T-helper 1 cell (primary cell): ENCODE data around the gene CSF3.

Experiments used
- DNase-seq, 5 donors: peaks; one replicate each; pipeline ENCODE4 v3.0.0-alpha.2; 2012 to 2020
- total RNA-seq, 4 donors: gene quantifications; one replicate each; lab custom pipeline; 2026; lab: John Stamatoyannopoulos, UW

Gene CSF3
- 0 to 0.12 (median 0) reads per million in 4 donors for total RNA-seq

- DNase-seq = no peak
Measured at GRCh38 chr17:40015005-40015997, at the start of gene CSF3. Gene CSF3, plus strand, starts transcription at chr17:40015440. Its CDS starts 35 bp downstream, at chr17:40015475.

- no peak for DNase-seq
Measured at GRCh38 chr17:39966771-39967170, 48.5 kb upstream of the CSF3 start.

- no peak for DNase-seq
Measured at GRCh38 chr17:39968761-39969160, 46.5 kb upstream of the CSF3 start.

DNA sequence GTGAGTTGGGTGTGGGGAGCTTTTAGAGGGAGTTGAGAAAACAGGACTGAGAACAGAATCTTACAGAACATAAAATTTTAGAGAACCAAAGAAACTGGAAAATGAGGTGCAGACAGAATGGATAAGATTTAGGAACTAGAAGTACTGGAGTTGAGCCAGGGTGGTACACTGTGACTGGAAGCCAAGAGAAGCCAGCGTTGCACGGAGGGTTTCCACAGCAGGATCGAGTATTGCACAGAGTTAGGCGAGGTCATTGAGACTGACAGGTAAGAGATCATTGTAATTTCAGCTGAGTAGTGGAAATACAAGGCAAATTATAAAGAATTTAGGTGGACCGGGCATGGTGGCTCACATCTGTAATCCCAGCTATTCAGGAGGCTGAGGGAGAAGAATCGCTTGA, 45.9 kb upstream of the CSF3 start:
- DNase-seq = no peak

DNA sequence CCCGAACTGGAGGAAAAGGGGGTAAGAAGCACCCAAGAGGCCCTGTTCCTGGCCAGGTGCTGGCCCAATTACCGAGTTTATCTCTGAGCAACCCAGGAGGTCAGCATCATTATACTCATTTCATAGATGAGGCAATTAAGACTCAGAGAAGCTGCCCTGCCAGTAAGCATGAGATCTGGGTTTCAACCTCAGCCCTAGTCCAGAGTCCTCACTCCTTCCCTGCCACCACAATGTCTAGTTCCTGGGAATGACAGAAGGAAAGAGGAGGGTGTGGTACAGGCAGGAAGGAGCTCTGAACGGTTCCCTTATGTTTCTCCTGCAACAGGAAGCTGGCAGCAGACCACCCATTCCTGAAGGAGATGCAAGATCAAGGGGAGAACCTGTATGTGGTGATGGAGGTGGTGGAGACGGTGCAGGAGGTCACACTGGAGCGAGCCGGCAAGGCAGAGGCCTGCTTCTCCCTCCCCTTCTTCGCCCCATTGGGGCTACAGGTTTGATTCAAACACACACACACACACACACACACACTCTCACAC, 45.0 kb upstream of the CSF3 start:
- DNase-seq = no peak

GRCh38 chr17:39971076-39971603, 44.1 kb upstream of the CSF3 start:
- DNase-seq = no peak

- DNase-seq = no peak
Measured at GRCh38 chr17:39972271-39972670, 43.0 kb upstream of the CSF3 start.

GRCh38 chr17:39973496-39973895, 41.7 kb upstream of the CSF3 start:
- no peak for DNase-seq

DNA sequence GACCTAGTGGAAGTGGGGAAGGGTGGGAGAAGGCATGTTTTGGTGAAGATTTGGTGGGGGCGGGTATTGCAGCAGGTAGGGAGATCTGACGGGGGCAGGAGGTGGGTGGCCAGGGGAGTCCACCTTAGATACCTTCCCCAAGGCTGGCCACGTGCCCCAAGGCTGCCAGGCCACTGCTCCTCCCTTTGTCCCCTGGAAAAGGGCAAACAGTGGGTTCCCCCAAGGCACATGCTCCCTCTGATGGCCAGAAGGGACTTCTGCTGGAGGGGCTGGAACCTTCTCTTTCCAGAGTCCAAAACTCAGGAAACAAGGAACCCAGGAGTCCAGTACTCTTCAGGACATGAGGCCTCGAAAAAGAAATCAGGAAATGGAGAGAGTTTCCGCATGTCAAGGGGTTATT, 40.8 kb upstream of the CSF3 start:
- DNase-seq = no peak

DNA sequence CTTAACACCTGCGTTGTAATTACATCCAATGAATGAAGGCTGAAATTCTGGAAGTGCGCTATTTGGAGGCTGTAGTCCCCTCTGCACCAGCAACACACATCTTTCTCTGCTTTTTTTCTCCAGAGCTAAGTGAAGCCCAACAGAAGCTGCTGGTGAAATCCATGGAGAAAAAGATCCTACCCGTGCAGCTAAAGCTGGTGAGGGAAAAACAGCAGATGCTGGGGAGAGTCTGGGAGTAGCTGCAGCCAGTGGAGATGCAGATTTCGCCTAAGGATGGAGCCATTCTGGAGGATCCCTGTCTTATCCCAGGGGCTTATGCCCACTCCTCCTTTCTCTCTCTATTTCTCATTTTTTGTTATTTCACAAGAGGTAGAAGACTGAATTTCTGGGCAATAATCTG, 39.4 kb upstream of the CSF3 start:
- no peak for DNase-seq

DNA sequence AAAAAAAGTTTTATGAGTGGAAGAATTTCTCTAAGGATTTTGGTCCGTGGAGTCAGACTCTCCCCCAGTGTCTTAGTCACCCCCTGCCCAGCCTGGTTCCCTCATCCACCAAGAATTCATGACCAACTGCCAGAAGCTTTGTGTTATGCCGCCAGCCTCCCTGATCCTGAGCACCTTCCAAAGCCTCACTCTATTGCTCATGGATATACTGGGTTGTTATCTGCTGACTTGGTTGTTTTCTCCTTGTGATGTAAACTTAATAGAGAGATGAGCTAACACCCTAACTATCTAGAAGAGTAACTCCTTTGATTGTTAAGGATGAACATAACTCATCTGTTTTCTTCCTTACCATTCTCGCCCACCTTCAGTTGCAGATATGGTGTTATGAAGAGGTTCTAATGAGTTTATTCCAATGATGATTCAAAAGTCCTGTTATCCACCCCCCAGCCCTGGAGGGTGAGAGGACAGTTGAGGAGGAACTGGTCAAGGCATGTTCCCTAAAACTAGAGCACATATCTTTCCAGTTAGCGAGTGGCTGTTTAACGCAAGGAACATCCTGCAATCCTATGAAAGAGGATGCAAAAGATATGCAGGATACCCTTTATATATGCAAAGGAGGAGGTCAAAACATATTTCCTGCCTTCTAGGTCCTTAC, 36.1 kb upstream of the CSF3 start:
- DNase-seq = no peak

DNA sequence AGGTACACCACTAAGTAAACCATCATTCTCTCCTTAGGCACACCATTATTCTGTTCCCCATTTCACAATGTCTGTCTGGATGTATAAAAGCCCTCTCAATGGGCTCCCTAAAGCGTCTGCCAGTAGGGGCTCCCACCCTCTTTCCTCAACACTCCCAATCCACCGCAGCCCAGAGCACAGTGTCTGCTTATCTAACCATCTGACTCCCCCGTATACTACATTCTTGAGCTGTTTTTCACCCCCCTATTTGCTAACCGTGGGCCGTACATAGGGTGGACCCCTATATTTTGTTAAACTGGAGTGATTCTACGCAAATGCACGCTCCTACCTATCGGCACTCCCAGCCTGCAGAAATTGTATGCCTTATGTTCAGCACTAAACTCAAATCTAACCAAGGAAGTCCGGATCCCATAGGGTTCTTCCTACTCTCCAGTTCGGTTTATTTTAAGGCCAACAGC, 35.3 kb upstream of the CSF3 start:
- DNase-seq = no peak

DNA sequence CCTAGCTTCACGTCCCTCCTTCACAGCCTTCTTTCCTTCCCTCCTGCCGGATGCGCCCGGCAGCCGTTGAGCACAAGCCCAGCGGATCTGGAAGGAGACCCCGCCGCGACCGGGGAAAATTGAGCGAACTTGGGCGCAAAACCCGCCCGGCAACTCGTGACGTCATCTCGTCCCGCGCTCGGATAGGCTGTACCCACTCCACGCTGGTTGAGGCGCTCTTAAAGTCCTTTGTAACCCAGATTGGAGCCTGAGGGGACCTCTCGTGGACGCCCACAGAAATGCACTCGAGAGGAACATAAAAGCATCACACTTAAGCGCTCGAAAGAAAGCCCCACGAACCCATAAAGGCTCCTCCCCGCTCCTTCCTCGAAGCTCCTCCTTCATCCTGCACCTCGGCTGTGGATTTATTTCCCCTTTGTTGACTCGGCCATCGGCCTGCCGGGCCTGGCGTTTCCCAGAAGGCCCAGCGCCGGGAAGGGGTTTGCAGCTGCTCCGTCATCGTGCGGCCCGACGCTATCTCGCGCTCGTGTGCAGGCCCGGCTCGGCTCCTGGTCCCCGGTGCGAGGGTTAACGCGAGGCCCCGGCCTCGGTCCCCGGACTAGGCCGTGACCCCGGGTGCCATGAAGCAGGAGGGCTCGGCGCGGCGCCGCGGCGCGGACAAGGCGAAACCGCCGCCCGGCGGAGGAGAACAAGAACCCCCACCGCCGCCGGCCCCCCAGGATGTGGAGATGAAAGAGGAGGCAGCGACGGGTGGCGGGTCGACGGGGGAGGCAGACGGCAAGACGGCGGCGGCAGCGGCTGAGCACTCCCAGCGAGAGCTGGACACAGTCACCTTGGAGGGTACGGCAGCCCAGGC, 34.7 kb upstream of the CSF3 start, which contains the start of gene PSMD3:
TSS of gene PSMD3 (plus strand) at position 457 of the 856 bp plus-strand sequence. CDS start at position 621, 164 bp downstream.
- DNase-seq = peak; percentile 93 to 99 (median 97)

GRCh38 chr17:39981207-39981741, 34.0 kb upstream of the CSF3 start:
- DNase-seq = no peak

DNA sequence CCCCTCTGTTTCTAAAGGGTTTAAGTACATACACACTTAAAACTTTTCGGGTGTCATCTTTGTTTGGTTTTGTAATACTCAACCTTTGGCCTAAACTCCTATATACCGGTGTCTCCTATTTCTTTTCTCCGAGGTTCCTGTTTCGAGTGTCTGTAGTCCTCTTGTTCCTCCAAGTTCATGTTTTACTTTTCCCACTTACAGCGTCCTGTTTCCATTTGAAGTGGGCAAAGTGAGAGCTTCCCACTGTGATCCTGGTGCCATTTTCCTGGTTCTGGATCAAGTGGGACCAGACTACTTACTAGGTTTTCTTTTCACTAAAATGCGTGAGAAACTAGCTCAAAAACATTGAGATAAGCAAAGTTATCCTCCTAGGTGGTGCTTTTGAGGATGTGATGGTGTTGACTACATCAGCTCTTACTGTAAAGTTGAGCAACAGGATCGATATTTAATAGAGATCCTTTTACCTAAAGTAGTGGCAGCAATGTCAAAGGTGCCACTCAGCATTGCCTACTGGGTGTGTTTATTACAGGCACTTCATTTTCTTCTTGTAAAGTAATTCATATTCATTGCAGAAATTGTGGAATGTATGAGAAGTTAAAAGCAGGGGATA, 33.4 kb upstream of the CSF3 start:
- DNase-seq = no peak

- no peak for DNase-seq
Measured at GRCh38 chr17:39988206-39988810, 26.9 kb upstream of the CSF3 start.

- no peak for DNase-seq
Measured at GRCh38 chr17:39994448-39994847, 20.8 kb upstream of the CSF3 start.

GRCh38 chr17:39995438-39995837, 19.8 kb upstream of the CSF3 start:
- no peak for DNase-seq

DNA sequence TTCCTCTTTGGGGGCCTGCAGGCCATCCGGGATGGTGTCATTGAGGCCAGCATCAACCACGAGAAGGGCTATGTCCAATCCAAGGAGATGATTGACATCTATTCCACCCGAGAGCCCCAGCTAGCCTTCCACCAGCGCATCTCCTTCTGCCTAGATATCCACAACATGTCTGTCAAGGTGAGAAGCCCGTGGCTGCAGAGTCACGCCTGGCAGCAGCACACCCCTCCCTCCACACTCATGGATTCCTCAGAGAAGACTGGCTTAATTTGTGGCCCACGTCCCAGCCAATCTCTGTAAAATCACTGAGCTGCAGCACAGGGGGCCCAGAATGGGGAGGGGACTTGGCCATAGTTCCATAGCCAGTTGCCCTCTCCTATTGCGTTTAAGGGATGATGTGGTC, 19.1 kb upstream of the CSF3 start:
- no peak for DNase-seq

DNA sequence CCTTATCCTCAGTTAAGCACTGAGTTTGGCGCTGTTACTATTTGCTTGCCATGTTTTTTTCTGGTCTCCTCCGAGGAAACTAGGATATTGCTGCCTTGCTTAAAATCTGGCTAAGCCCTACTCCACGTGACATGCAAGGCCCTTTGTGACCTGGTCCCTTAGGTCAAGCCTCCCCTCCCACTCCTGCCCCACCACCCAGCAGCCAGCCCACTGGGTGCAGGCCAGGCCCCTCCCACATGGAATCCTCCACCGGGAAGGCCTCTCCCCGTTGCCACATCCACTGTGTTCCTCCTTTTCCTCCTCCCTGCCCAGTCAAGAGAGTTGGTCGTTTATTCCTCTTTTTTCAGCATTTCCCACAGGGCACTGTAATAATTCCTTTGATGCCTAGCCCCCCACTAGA, 18.4 kb upstream of the CSF3 start:
- no peak for DNase-seq

DNA sequence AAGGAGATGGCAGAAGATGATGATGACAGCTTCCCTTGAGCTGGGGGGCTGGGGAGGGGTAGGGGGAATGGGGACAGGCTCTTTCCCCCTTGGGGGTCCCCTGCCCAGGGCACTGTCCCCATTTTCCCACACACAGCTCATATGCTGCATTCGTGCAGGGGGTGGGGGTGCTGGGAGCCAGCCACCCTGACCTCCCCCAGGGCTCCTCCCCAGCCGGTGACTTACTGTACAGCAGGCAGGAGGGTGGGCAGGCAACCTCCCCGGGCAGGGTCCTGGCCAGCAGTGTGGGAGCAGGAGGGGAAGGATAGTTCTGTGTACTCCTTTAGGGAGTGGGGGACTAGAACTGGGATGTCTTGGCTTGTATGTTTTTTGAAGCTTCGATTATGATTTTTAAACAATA, 17.7 kb upstream of the CSF3 start:
- DNase-seq = no peak
